GM21717 (cell line): ENCODE data around the gene KCNN1.
"Not testable (repeated sequence)": the region's sequence is repeated elsewhere in the genome, so short reads cannot be mapped to it uniquely, and the experiment has no call there.

Experiments
- ATAC-seq: cut with Tn5 transposase; IDR thresholded peaks from one replicate; pipeline ENCODE4 v1.9.1; 2021; ENCODE audit warnings: mild to moderate bottlenecking, moderate library complexity; ENCODE audit not compliant: unreplicated experiment

KCNN1 gene

GRCh38 chr19:17967257-17968051 lies 547 bp downstream of the KCNN1 start:
- ATAC-seq, result no peak

DNA sequence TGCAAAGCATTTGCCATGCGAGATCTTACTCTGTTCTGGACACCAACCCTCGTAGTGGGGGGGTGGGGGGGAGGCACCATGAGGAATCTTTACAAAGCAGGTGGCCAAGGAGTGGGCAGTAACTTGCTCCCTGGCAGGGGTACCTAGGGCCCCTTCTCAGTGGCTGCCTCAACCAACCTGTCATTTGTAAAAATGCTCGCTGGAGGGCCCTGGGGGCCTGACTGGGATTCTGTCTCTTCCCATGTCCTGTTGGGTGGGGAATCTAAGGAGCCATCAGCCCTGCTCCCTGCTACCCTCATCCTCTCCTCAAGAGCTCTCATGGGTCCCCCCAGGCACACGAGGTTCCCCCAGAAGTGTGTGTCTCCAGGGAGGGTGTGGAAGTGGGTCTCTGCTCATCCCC lies 1.5 kb downstream of the KCNN1 start:
- no peak for ATAC-seq

DNA sequence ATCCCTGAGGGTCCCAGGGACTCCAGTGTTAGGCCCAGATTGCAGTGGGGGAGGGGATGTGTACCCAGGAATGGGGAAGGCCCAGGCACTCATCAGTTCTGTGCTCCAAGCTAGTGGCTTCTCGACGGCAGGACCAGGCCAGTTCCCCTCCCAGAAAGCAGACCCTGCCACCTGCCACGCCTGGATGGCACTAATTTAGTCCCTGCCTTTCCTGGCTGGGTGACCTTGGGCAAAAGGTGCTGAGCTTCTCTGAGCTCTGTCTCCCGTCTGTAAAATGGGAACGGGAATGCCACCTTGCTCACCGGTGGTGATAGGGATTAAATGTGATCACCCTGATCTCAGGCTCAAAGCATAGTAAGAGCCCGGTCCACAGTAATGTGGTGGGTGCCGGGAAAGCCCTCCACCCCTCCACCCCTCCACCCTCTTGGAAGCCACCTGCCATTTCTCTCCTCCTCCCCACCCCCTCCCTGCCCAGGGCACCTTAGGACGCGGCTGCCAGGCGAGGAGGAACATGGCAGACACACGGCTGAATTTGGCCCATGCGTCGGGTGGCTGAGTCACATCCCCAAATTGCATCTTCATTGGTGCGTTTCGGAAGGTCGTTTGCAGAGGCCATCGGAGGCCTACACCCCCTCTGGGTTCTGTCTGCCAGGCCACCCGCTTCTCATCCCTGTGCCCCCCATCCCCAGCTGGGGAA lies 2.3 kb downstream of the KCNN1 start:
- ATAC-seq, result no peak

DNA sequence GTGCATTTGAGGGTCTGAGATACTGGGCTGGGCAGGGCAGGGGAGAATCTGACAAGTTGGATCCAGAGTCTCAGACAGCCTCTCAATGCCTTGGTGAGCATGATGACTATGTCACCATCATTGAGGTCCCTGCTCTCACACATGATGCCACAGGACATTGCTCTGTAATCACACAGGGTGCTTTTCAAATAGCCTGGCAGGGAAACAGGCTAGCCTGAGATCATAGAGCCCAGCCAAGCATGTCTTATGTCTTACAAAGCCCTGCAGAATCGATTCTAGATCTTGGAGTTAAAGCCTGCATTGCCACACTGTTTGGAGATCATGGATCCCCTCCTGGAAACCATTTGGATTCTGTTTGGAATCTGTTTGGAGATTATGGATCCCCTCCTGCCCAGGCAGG lies 5.3 kb downstream of the KCNN1 start:
- ATAC-seq, result no peak

DNA sequence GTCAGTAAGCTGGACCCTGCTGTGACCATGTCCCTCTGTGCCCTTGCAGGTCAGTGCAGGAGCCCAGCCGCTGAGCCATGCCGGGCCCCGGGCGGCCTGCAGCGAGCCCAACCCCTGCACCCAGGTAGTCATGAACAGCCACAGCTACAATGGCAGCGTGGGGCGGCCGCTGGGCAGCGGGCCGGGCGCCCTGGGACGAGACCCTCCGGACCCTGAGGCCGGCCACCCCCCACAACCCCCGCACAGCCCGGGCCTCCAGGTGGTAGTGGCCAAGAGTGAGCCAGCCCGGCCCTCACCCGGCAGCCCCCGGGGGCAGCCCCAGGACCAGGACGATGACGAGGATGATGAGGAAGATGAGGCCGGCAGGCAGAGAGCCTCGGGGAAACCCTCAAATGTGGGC lies 6.9 kb downstream of the KCNN1 start:
- ATAC-seq, result no peak

DNA sequence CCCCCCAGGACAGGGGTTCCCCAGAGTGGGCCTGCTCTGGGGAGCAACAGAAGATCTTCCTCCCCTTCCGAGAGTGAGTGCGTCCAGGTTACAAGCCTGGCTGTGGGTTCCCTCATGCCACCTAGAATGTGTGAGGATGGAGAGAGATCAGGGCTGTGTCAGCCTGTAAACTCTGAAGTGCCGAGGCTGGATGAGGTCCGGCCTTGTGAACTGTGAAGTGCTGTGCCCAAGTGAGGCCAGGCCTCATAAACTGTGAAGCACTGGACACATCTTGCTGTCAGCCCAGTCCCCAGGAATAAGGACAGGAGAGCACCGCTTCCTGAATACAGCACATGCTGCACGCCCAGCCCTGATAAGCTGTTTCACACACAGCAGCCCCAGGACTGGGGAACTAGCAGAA lies 7.6 kb downstream of the KCNN1 start:
- ATAC-seq, result no peak

GRCh38 chr19:17975032-17975431 lies 8.1 kb downstream of the KCNN1 start:
- no peak for ATAC-seq

DNA sequence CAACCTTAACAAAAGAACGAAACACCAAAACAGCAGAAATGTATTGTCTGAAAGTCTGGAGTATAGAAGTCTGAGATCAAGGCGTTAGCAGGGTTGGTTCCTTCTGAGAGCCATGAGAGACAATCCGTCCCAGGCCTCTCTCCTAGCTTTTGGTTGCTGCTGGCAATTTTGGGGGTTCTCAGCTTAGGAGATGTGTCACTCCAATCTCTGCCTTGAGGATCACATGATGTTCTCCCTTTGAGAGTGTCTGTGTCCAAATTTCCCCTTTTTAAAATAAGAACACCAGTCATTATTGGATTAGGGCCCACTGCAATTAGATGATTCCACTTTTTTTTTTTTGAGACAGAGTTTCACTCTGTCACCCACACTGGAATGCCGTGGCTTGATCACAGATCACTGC lies 10.1 kb downstream of the KCNN1 start:
- ATAC-seq, result no peak

DNA sequence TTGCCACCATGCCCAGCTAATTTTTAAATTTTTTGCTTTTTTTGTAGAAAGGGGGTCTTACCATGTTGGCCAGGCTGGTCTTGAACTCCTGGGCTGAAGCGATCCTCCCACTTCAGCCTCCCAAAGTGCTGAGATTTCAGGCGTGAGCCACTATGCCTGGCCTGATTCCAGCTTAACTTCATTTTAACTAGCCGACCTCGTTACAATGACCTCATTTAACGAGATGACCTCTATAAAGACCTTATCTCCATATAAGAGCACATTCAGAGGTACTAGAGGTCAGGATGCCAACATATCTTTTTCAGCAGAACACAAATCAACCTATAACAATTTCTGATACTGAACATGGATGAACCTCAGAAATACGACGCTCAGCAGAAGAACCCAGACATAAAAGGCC lies 10.6 kb downstream of the KCNN1 start:
- ATAC-seq, result no peak

GRCh38 chr19:17981611-17982010 lies 14.7 kb downstream of the KCNN1 start:
- ATAC-seq, result no peak

- no peak for ATAC-seq
These were observed 15.5 kb downstream of the KCNN1 start for GRCh38 chr19:17982430-17982829.

DNA sequence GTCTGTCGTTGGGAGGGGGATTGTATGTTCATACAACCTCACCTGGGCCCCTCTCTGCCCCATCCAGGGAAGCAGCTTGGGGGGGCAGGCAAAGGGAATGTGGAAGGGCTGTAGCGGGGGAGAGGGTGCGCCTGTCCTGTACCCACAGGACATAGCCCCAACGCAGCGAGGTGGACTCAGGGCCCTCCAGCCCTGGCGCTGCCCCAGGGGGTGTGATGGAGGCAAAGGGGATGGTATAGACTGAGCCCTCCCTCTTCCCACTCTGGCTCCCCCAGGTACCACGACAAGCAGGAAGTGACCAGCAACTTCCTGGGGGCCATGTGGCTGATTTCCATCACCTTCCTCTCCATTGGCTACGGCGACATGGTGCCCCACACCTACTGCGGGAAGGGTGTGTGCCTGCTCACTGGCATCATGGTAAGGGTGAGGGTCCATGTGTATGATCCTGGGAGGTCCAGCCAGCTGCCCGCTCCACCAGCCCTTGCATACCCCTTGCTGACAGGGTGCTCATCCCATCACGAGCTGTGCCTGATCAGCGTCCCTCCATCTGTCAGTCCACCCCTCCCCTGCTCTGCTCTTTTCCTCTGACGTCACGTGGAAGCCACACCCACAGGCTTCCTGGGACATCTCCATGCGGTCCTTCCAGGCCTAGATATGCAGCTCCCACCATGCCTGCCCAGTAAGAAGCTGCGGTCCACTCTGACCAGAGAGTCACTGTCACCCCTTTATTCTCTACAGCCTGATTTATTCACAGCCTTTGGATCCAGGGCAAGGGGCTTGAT lies 18.3 kb downstream of the KCNN1 start:
- ATAC-seq, result no peak

DNA sequence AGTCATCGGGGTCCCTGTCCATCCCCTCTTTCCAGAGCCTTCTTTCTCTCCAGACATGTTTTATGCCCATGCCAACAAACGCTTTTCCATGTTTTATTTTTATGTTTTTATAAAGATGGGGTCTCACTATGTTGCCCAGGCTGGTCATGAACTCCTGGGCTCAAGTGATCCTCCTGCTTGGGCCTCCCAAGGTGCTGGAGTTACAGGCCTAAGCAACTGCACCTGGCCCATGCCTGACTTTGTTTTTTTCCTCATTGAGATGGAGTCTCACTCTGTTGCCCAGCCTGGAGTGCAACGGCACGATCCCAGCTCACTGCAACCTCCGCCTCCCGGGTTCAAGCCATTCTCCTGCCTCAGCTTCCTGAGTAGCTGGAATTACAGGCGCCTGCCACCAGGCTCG lies 19.7 kb downstream of the KCNN1 start:
- ATAC-seq, result not testable (repeated sequence)

- ATAC-seq, result no peak
These were observed 21.3 kb downstream of the KCNN1 start for GRCh38 chr19:17988161-17988560.

DNA sequence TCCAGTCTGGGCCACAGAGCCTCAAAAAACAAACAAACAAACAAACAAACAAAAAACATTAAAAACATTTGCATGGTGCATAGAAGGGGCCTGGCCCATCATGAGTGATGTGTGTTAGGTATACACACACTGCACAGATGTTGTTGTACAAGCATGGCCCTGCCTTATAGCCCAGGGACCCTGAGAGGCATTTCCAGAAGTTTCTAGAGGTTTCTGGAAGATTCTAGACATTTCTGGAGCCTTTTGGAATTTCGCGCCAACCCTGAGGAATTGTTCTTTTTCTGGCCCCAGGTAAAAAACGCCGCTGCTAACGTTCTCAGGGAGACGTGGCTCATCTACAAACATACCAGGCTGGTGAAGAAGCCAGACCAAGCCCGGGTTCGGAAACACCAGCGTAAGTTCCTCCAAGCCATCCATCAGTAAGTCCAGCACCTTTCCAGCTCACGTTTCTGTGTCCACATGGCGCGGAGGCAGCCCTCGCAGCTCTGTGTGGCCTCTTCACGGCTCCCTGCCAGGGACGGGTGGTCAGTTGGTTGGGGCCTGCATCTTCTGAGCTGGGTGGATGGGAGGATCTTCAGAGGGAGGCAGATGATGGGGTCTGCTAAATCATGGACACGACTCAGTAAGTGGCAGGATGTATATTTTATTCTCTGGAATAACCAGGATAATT lies 22.7 kb downstream of the KCNN1 start:
- no peak for ATAC-seq

DNA sequence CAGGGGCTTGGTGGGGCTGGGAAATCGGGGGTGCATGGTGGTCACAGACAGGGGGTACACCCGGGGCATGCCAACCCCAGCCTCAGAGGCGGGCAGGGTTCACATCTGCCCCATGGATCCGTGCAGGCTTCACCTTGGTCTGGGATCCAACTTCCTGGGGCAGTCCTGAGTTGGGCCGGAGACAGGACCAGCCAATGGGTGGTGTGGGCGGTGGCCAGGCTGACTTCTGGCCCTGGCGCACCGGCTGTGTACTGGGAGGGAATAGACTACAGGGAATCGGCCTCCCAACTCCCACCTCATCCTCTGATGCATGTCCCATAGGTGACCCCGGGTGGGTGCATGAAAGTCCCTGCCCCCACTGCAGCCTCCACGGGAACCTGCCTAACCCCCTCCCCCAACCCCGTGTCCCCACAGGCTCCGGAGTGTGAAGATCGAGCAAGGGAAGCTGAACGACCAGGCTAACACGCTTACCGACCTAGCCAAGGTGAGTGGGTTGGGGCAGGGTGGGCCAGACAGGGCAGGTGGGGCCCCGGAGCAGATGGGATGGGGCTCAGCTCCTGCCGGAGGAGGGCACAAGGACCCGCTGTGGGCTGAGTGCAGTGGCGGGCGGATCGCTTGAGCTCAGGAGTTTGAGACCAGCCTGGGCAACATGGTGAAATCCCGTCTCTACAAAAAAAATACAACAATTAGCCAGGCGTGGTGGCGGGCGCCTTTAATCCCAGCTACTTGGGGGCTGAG lies 26.3 kb downstream of the KCNN1 start:
- ATAC-seq, result no peak

DNA sequence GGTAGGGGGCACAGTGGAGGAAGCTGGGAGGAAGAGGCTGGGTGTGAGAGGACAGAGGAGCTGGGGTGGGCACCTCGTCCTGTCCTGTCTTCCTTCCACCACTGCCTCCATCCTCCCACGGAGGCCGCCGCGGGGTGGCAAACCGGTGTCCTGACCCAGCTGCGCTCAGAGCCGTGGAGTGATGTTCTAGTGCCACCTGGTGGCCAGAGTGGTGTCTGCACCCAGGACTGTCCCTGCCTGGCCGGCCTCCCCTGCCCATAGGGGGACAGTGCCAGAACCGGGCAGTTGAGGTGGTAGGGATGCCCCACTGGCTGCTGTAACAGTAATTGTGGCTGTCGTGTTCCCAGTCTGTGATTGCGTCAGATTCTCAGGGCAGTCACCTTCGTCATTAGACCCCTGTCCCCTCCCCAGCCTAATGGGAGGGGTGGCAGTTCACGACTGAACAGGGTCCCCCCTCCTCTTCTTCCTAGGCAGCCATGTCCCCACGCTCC lies 30.0 kb downstream of the KCNN1 start:
- no peak for ATAC-seq

DNA sequence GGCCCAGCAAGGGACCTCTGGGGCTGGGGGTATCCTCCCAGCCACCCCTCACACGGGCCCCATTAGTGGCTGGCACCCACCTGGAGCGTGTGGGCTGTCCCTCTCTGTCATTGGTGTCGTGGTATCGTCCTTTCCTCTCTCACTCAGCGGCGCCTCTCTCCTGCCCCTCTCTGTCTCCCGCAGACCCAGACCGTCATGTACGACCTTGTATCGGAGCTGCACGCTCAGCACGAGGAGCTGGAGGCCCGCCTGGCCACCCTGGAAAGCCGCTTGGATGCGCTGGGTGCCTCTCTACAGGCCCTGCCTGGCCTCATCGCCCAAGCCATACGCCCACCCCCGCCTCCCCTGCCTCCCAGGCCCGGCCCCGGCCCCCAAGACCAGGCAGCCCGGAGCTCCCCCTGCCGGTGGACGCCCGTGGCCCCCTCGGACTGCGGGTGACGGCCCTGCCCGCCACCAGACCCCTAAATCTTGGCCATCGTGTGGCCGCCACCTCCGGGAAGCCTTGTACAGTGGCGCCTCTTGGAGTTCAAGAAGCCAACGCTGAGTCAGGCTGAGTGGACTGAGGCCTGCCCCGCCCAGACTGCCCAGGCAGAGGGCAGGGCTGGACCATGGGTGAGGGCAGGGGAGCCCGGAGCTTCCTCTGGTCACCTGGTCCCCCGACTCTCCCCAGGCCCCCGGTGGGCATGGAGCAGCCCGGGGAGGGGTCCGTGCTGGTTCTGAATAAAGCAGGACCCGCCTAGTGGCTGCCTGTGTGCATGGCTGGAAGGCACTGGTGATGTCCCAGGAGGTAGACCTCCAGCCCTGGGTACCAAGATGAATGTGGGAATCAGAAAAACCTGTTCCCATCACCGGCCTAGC lies 31.3 kb downstream of the KCNN1 start:
- no peak for ATAC-seq

- no peak for ATAC-seq
These were observed 31.9 kb downstream of the KCNN1 start for GRCh38 chr19:17998827-17999150.
